IPS DF 6.9 (cell line): ENCODE measurements around the gene ZNF462.

Experiments
- DNase-seq: peaks from one replicate; pipeline ENCODE4 v3.0.0-alpha.2; 2013; ENCODE audit warnings: low read depth, low spot score
- H3K27ac ChIP-seq: one replicate; pipeline ENCODE4 v1.5.1; 2013; ENCODE audit warnings: low read length, control low read depth
- H3K27me3 ChIP-seq: 2 replicates; pipeline ENCODE4 v1.6.1; 2013; ENCODE audit warnings: mild to moderate bottlenecking, low read length; ENCODE audit not compliant: control insufficient read depth, insufficient read depth
- H3K36me3 ChIP-seq: 2 replicates; pipeline ENCODE4 v1.6.1; 2013; ENCODE audit warnings: low read length; ENCODE audit not compliant: control insufficient read depth, insufficient read depth
- H3K4me1 ChIP-seq: 2 replicates; pipeline ENCODE4 v1.6.1; 2013; ENCODE audit warnings: low read length; ENCODE audit not compliant: control insufficient read depth, insufficient read depth
- H3K4me3 ChIP-seq: 2 replicates; pipeline ENCODE4 v1.5.1; 2013; ENCODE audit warnings: mild to moderate bottlenecking, low read length
- H3K9me3 ChIP-seq: 2 replicates; pipeline ENCODE4 v1.6.1; 2013; ENCODE audit warnings: low read length, inconsistent platforms; ENCODE audit not compliant: control insufficient read depth, insufficient read depth
- WGBS: extraction: QIAGEN DNeasy Blood & Tissue Kit; methylation state at CpG from one replicate; pipeline ENCODE4 v1.1.7; 2013; ENCODE audit warnings: mixed read lengths, missing lambda C conversion rate; ENCODE audit not compliant: insufficient read length, insufficient coverage; 5-methylcytosine and 5-hydroxymethylcytosine counted together

ZNF462 gene

GRCh38 chr9:106941916-106942315, 79.0 kb downstream of the ZNF462 start:
- Histone ChIP-seq H3K4me3 (no peak overlapping the region), H3K36me3 (peaks cover 6% of the 10 kb centered on the region; the same call in 1 of the 2 replicates)
- no CpG with 5 or more reads among the region's 2 CpGs for WGBS

GRCh38 chr9:106945727-106946660, 83.0 kb downstream of the ZNF462 start:
- H3K36me3 ChIP-seq, result peaks cover 3% of the 10 kb centered on the region; the same call in 1 of the 2 replicates
- H3K4me3 ChIP-seq, result no peak overlapping the region
- no peaks in the 10 kb centered on the region for H3K27me3 ChIP-seq
- WGBS, result no CpG with 5 or more reads among the region's 5 CpGs
- no peaks in the 10 kb centered on the region for H3K4me1 ChIP-seq
- no peaks in the 10 kb centered on the region for H3K9me3 ChIP-seq
- no peak overlapping the region for H3K27ac ChIP-seq
- DNase-seq, result no peak

More at GRCh38 chr9:106941916-106942315, 79.0 kb downstream of the ZNF462 start:
- H3K27ac ChIP-seq, result no peak overlapping the region
- no peaks in the 10 kb centered on the region for H3K27me3 ChIP-seq
- H3K9me3 ChIP-seq, result no peaks in the 10 kb centered on the region
- H3K4me1 ChIP-seq, result no peaks in the 10 kb centered on the region
- DNase-seq, result no peak

- DNase-seq, result no peak
- Histone ChIP-seq H3K4me3 (no peak overlapping the region), H3K4me1 (no peaks in the 10 kb centered on the region), H3K36me3 (no peaks in the 10 kb centered on the region; the same call in 1 of the 2 replicates), H3K9me3 (no peaks in the 10 kb centered on the region), H3K27me3 (no peaks in the 10 kb centered on the region), H3K27ac (no peak overlapping the region)
- WGBS, result no CpG with 5 or more reads among the region's 8 CpGs
Measured at GRCh38 chr9:106947106-106947900, 84.3 kb downstream of the ZNF462 start.

GRCh38 chr9:106953174-106953573, 90.2 kb downstream of the ZNF462 start:
- Histone ChIP-seq H3K27me3 (no peaks in the 10 kb centered on the region), H3K9me3 (no peaks in the 10 kb centered on the region), H3K4me1 (no peaks in the 10 kb centered on the region), H3K4me3 (no peak overlapping the region), H3K36me3 (no peaks in the 10 kb centered on the region; the same call in 1 of the 2 replicates), H3K27ac (no peak overlapping the region)
- WGBS, result no CpG with 5 or more reads among the region's 3 CpGs
- DNase-seq, result no peak

GRCh38 chr9:106954558-106954957, 91.6 kb downstream of the ZNF462 start:
- Histone ChIP-seq H3K4me3 (no peak overlapping the region), H3K27ac (no peak overlapping the region), H3K4me1 (peaks cover 3% of the 10 kb centered on the region; the same call in 1 of the 2 replicates), H3K36me3 (peaks cover 5% of the 10 kb centered on the region; the same call in 1 of the 2 replicates), H3K27me3 (no peaks in the 10 kb centered on the region), H3K9me3 (no peaks in the 10 kb centered on the region)
- WGBS, result no CpG with 5 or more reads among the region's 1 CpG
- DNase-seq, result no peak

GRCh38 chr9:106954974-106955850, 92.2 kb downstream of the ZNF462 start:
- no CpG with 5 or more reads among the region's 3 CpGs for WGBS
- no peaks in the 10 kb centered on the region for H3K27me3 ChIP-seq
- no peaks in the 10 kb centered on the region for H3K9me3 ChIP-seq
- no peak overlapping the region for H3K4me3 ChIP-seq
- peaks cover 5% of the 10 kb centered on the region; the same call in 1 of the 2 replicates for H3K36me3 ChIP-seq
- H3K4me1 ChIP-seq, result peaks cover 4% of the 10 kb centered on the region; the same call in 1 of the 2 replicates
- H3K27ac ChIP-seq, result no peak overlapping the region
- no peak for DNase-seq

- H3K27me3 ChIP-seq, result no peaks in the 10 kb centered on the region
- no CpG with 5 or more reads among the region's 5 CpGs for WGBS
- DNase-seq, result no peak
- H3K4me1 ChIP-seq, result peaks cover 5% of the 10 kb centered on the region; the same call in 1 of the 2 replicates
- no peak overlapping the region for H3K4me3 ChIP-seq
- H3K9me3 ChIP-seq, result no peaks in the 10 kb centered on the region
- H3K27ac ChIP-seq, result no peak overlapping the region
- peaks cover 5% of the 10 kb centered on the region; the same call in 1 of the 2 replicates for H3K36me3 ChIP-seq
Measured at GRCh38 chr9:106956971-106957370, 94.0 kb downstream of the ZNF462 start.

- Histone ChIP-seq H3K9me3 (no peaks in the 10 kb centered on the region), H3K36me3 (peaks cover 5% of the 10 kb centered on the region; the same call in 1 of the 2 replicates)
- no peak for DNase-seq
Measured at GRCh38 chr9:106958955-106959657, 96.1 kb downstream of the ZNF462 start.

GRCh38 chr9:106960258-106960657, 97.3 kb downstream of the ZNF462 start:
- no peak overlapping the region for H3K27ac ChIP-seq
- no peaks in the 10 kb centered on the region for H3K9me3 ChIP-seq
- no peaks in the 10 kb centered on the region for H3K27me3 ChIP-seq
- H3K4me1 ChIP-seq, result peaks cover 5% of the 10 kb centered on the region; the same call in 1 of the 2 replicates
- DNase-seq, result no peak
- H3K4me3 ChIP-seq, result no peak overlapping the region
- H3K36me3 ChIP-seq, result peaks cover 5% of the 10 kb centered on the region; the same call in 1 of the 2 replicates
- no CpG with 5 or more reads among the region's 5 CpGs for WGBS

More at GRCh38 chr9:106958955-106959657, 96.1 kb downstream of the ZNF462 start:
- no peaks in the 10 kb centered on the region for H3K27me3 ChIP-seq
- peaks cover 5% of the 10 kb centered on the region; the same call in 1 of the 2 replicates for H3K4me1 ChIP-seq
- no peak overlapping the region for H3K4me3 ChIP-seq
- H3K27ac ChIP-seq, result no peak overlapping the region
